Ovary (tissue), 3 donors: ENCODE results near the gene BCAS4.

Source experiments
- CTCF ChIP-seq, 3 donors: fragments of 450-650 bp in 2 of 3; fragments of 200-600 bp in 1 of 3; IDR thresholded peaks; one replicate each; pipeline versions ENCODE4 v1.5.1 to v1.8.0; 2016 to 2022; ENCODE audit warnings: antibody characterized with exemption in 3 of 3, mild to moderate bottlenecking in 1 of 3
- POLR2A ChIP-seq: fragments of 450-650 bp; IDR thresholded peaks from one replicate; pipeline ENCODE4 v1.6.1; 2017; ENCODE audit warnings: antibody characterized with exemption, mild to moderate bottlenecking, moderate library complexity
- donor health status: DM: no; HTN: no; CAD: no.

- TF ChIP-seq CTCF (IDR thresholded peaks at IDR 0.05) (no peak), POLR2A (no peak)
These were observed 48.0 kb downstream of the BCAS4 start for GRCh38 chr20:50842821-50843220.
